ENCODE data around the gene CSMD2. TPM values are rescaled to one million over a fixed set of nuclear protein-coding genes. Genes with fewer than 3 reads are reported as not detected.

CSMD2 gene
- total RNA-seq, 1 donor from 2014 or later, result 2.1 TPM

- H3K9me3 Mint-ChIP-seq (ENCODE audit: unreplicated experiment), result no peaks in the 10 kb centered on the region
- no peaks in the 10 kb centered on the region for H3K4me1 Mint-ChIP-seq (ENCODE audit: unreplicated experiment)
- no peaks in the 10 kb centered on the region for H3K27me3 Mint-ChIP-seq (ENCODE audit: unreplicated experiment)
- no peak for DNase-seq (ENCODE audit: low spot score)
- H3K36me3 Mint-ChIP-seq (ENCODE audit: low read depth, unreplicated experiment), result no peaks in the 10 kb centered on the region
- H3K4me3 Mint-ChIP-seq (ENCODE audit: unreplicated experiment), result no peak overlapping the region
- TF ChIP-seq CTCF (IDR thresholded peaks at IDR 0.05; ENCODE audit: unreplicated experiment), result no peak
- H3K27ac Mint-ChIP-seq (ENCODE audit: unreplicated experiment), result no peak overlapping the region
Measured at GRCh38 chr1:33696311-33696710, 468.7 kb downstream of the CSMD2 start.

GRCh38 chr1:33692206-33693188 is 472.5 kb downstream of the CSMD2 start:
- Mint-ChIP-seq H3K27ac (ENCODE audit: unreplicated experiment) (no peak overlapping the region), H3K27me3 (ENCODE audit: unreplicated experiment) (no peaks in the 10 kb centered on the region), H3K4me3 (ENCODE audit: unreplicated experiment) (no peak overlapping the region), H3K4me1 (ENCODE audit: unreplicated experiment) (no peaks in the 10 kb centered on the region), H3K9me3 (ENCODE audit: unreplicated experiment) (no peaks in the 10 kb centered on the region), H3K36me3 (ENCODE audit: low read depth, unreplicated experiment) (no peaks in the 10 kb centered on the region)
- DNase-seq (ENCODE audit: low spot score), result no peak
- no peak for TF ChIP-seq CTCF (IDR thresholded peaks at IDR 0.05; ENCODE audit: unreplicated experiment)

GRCh38 chr1:33687000-33687399 is 478.0 kb downstream of the CSMD2 start:
- H3K36me3 Mint-ChIP-seq (ENCODE audit: low read depth, unreplicated experiment), result no peaks in the 10 kb centered on the region
- no peak overlapping the region for H3K4me3 Mint-ChIP-seq (ENCODE audit: unreplicated experiment)
- H3K4me1 Mint-ChIP-seq (ENCODE audit: unreplicated experiment), result peaks cover 5% of the 10 kb centered on the region
- no peak for TF ChIP-seq CTCF (IDR thresholded peaks at IDR 0.05; ENCODE audit: unreplicated experiment)
- H3K9me3 Mint-ChIP-seq (ENCODE audit: unreplicated experiment), result no peaks in the 10 kb centered on the region
- H3K27ac Mint-ChIP-seq (ENCODE audit: unreplicated experiment), result no peak overlapping the region
- DNase-seq (ENCODE audit: low spot score), result no peak
- no peaks in the 10 kb centered on the region for H3K27me3 Mint-ChIP-seq (ENCODE audit: unreplicated experiment)

GRCh38 chr1:33686551-33686950 is 478.5 kb downstream of the CSMD2 start:
- no peaks in the 10 kb centered on the region for H3K36me3 Mint-ChIP-seq (ENCODE audit: low read depth, unreplicated experiment)
- H3K9me3 Mint-ChIP-seq (ENCODE audit: unreplicated experiment), result no peaks in the 10 kb centered on the region
- no peaks in the 10 kb centered on the region for H3K27me3 Mint-ChIP-seq (ENCODE audit: unreplicated experiment)

More at GRCh38 chr1:33686551-33686950, 478.5 kb downstream of the CSMD2 start:
- no peak for DNase-seq (ENCODE audit: low spot score)
- Mint-ChIP-seq H3K27ac (ENCODE audit: unreplicated experiment) (no peak overlapping the region), H3K4me3 (ENCODE audit: unreplicated experiment) (no peak overlapping the region), H3K4me1 (ENCODE audit: unreplicated experiment) (peaks cover 5% of the 10 kb centered on the region)
- no peak for TF ChIP-seq CTCF (IDR thresholded peaks at IDR 0.05; ENCODE audit: unreplicated experiment)

All from endothelial cell (in vitro differentiated cells).